Neuronal stem cell (in vitro differentiated cells): ENCODE measurements around the gene CEACAM16. TPM values are rescaled to one million over a fixed set of nuclear protein-coding genes. Genes with fewer than 3 reads are reported as not detected.

Experiments
- DNase-seq: peaks from one replicate; pipeline ENCODE4 v3.0.0-alpha.2; 2013; ENCODE audit warnings: low spot score
- H2AFZ ChIP-seq: one replicate; pipeline ENCODE4 v1.6.1; 2013; ENCODE audit warnings: mild to moderate bottlenecking, low read length, inconsistent platforms
- H2AK5ac ChIP-seq: 2 replicates; pipeline ENCODE4 v1.6.1; 2013; ENCODE audit warnings: low read depth, mild to moderate bottlenecking, inconsistent platforms, low read length, moderate library complexity, mixed read lengths
- H2BK120ac ChIP-seq: 2 replicates; pipeline ENCODE4 v1.6.1; 2013; ENCODE audit warnings: low read depth, mild to moderate bottlenecking, inconsistent platforms, low read length, moderate library complexity, mixed read lengths
- H2BK12ac ChIP-seq: one replicate; pipeline ENCODE4 v1.6.1; 2013; ENCODE audit warnings: low read length, inconsistent platforms
- H2BK15ac ChIP-seq: 2 replicates; pipeline ENCODE4 v1.6.1; 2013; ENCODE audit warnings: mild to moderate bottlenecking, low read length, inconsistent platforms, mixed read lengths
- H2BK5ac ChIP-seq: one replicate; pipeline ENCODE4 v1.6.1; 2013; ENCODE audit warnings: inconsistent platforms, mild to moderate bottlenecking, low read length, moderate library complexity
- H3K14ac ChIP-seq: one replicate; pipeline ENCODE4 v1.6.1; 2013; ENCODE audit warnings: low read length, inconsistent platforms
- H3K18ac ChIP-seq: 2 replicates; pipeline ENCODE4 v1.6.1; 2013; ENCODE audit warnings: low read length, inconsistent platforms
- H3K23ac ChIP-seq: 2 replicates; pipeline ENCODE4 v1.6.1; 2013; ENCODE audit warnings: low read depth, mild to moderate bottlenecking, mixed read lengths, low read length, inconsistent platforms; ENCODE audit not compliant: poor library complexity
- H3K27ac ChIP-seq: replicated peaks from 3 replicates; pipeline ENCODE4 v1.5.1; 2013; ENCODE audit warnings: low read length, inconsistent platforms
- H3K27me3 ChIP-seq, 3 experiments: 2 replicates each; pipeline ENCODE4 v1.6.1; 2013; ENCODE audit warnings: low read length in 3 of 3, mild to moderate bottlenecking in 2 of 3, inconsistent platforms in 1 of 3, low read depth in 1 of 3, mixed read lengths in 1 of 3, moderate library complexity in 1 of 3; ENCODE audit not compliant: control insufficient read depth in 3 of 3, insufficient read depth in 3 of 3
- H3K36me3 ChIP-seq, 2 donors: replicated peaks in 1 of 2; 2 replicates each; pipeline ENCODE4 v1.6.1; 2013; ENCODE audit warnings: low read length in 2 of 2; ENCODE audit not compliant: control insufficient read depth in 2 of 2, insufficient read depth in 2 of 2
- H3K4ac ChIP-seq: 2 replicates; pipeline ENCODE4 v1.6.1; 2013; ENCODE audit warnings: inconsistent platforms, mild to moderate bottlenecking, low read length, moderate library complexity
- H3K4me1 ChIP-seq, 2 donors: 1 replicate in 1 of 2; 2 replicates in 1 of 2; pipeline ENCODE4 v1.6.1; 2013; ENCODE audit warnings: low read length in 2 of 2, low read depth in 1 of 2; ENCODE audit not compliant: control insufficient read depth in 2 of 2, insufficient read depth in 1 of 2
- H3K4me2 ChIP-seq: one replicate; pipeline ENCODE4 v1.6.1; 2013; ENCODE audit warnings: mild to moderate bottlenecking, low read length, inconsistent platforms; ENCODE audit not compliant: insufficient read depth, poor library complexity, severe bottlenecking
- H3K4me3 ChIP-seq, 2 donors: 2 replicates each; pipeline ENCODE4 v1.5.1; 2013; ENCODE audit warnings: low read length in 2 of 2, mild to moderate bottlenecking in 2 of 2, inconsistent platforms in 1 of 2, moderate library complexity in 1 of 2
- H3K79me1 ChIP-seq: one replicate; pipeline ENCODE4 v1.6.1; 2013; ENCODE audit warnings: low read depth, mild to moderate bottlenecking, inconsistent platforms, low read length, moderate library complexity
- H3K9ac ChIP-seq: one replicate; pipeline ENCODE4 v1.6.1; 2013; ENCODE audit warnings: mild to moderate bottlenecking, low read depth, low read length, inconsistent platforms; ENCODE audit not compliant: poor library complexity
- H3K9me3 ChIP-seq, 2 donors: replicated peaks in 1 of 2; 2 replicates each; pipeline versions ENCODE3 to v1.6.1; 2013; ENCODE audit warnings: low read length in 2 of 2, mild to moderate bottlenecking in 2 of 2, inconsistent platforms in 1 of 2, low read depth in 1 of 2, mixed read lengths in 1 of 2, moderate library complexity in 1 of 2; ENCODE audit not compliant: control insufficient read depth in 2 of 2, insufficient read depth in 1 of 2
- H4K8ac ChIP-seq: one replicate; pipeline ENCODE4 v1.6.1; 2013; ENCODE audit warnings: low read depth, mild to moderate bottlenecking, inconsistent platforms, low read length, moderate library complexity
- H4K91ac ChIP-seq: one replicate; pipeline ENCODE4 v1.6.1; 2013; ENCODE audit warnings: low read length, low read depth, mild to moderate bottlenecking, inconsistent platforms; ENCODE audit not compliant: poor library complexity
- WGBS, 2 donors: extraction: QIAGEN DNeasy Blood & Tissue Kit; methylation state at CpG; one replicate each; pipeline ENCODE4 v1.1.7; 2013; ENCODE audit warnings: missing lambda C conversion rate in 2 of 2, mixed read lengths in 1 of 2; ENCODE audit not compliant: insufficient read length in 2 of 2, insufficient replicate concordance in 1 of 2; ENCODE audit errors: extremely low coverage in 2 of 2; 5-methylcytosine and 5-hydroxymethylcytosine counted together
- polyA plus RNA-seq, 2 experiments: library from polyadenylated mRNA; stranded (reverse); fragments of 200-250 nt; gene quantifications; one replicate each; pipeline ENCODE4 v1.2.3, GENCODE V29; 2013

Gene CEACAM16, protein sequence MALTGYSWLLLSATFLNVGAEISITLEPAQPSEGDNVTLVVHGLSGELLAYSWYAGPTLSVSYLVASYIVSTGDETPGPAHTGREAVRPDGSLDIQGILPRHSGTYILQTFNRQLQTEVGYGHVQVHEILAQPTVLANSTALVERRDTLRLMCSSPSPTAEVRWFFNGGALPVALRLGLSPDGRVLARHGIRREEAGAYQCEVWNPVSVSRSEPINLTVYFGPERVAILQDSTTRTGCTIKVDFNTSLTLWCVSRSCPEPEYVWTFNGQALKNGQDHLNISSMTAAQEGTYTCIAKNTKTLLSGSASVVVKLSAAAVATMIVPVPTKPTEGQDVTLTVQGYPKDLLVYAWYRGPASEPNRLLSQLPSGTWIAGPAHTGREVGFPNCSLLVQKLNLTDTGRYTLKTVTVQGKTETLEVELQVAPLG
- not detected for polyA plus RNA-seq (2013, experiment 1 of 2)
- not detected for polyA plus RNA-seq (2013, experiment 2 of 2)

DNA sequence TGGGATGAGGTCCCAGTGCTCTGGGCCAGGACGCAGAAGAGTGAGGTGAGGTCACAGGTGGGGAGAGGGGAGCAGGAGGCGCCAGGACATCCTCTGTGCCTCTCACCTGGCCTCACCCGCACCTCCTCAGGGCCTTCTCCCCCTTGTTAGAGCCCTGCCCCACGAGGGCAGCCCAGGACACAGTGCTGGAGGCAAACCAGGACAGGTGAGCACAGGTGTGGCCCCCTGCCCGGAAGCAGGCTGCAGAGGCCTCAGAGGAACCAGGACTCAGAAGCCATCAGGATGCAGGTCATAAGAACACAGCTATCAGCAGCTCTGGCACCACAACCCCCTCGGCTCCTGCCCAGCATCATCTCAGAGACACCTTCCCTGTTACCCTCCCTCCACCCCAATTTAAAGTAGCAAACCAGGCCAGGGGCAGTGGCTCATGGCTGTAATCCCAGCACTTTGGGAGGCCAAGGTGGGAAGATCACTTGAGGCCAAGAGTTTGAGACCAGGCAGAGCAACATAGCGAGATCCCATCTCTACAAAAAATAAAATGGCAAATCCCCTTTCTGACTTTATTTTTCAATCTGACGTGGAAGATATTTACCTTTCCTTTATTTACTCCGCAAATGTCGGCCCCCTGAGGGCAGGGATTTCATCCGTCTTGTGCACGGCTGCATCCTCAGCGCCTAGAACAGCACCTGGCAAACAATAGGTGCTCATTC is at the start of gene CEACAM16:
TSS of gene CEACAM16 (plus strand) at position 660 of the 710 bp plus-strand sequence. CDS start 2,306 bp downstream, outside the sequence.
- Histone ChIP-seq H3K4me1 (no peaks in the 10 kb centered on the region), H3K4ac (no peak within 1 kb of the TSS), H3K36me3 (no peaks in the 10 kb centered on the region), H2BK120ac (no peak within 1 kb of the TSS), H3K79me1 (no peaks in the 10 kb centered on the region), H2BK12ac (peak within 1 kb of the TSS; percentile 84), H2AK5ac (peak within 1 kb of the TSS; percentile 88), H3K14ac (peak within 1 kb of the TSS; percentile 75), H4K8ac (no peak within 1 kb of the TSS), H3K9ac (no peak within 1 kb of the TSS), H2BK5ac (no peak within 1 kb of the TSS), H3K4me2 (no peak within 1 kb of the TSS), H3K27ac (no peak within 1 kb of the TSS), H3K23ac (peak within 1 kb of the TSS; percentile 5), H2BK15ac (peak within 1 kb of the TSS; percentile 62), H3K27me3 (peaks cover 0 to 3% (median 0%) of the 10 kb centered on the region in 3 experiments), H2AFZ (no peak within 1 kb of the TSS), H4K91ac (no peak within 1 kb of the TSS), H3K4me3 (no peak within 1 kb of the TSS), H3K9me3 (no peaks in the 10 kb centered on the region), H3K18ac (peak within 1 kb of the TSS; percentile 3)
- no peak for DNase-seq
- WGBS, 2 donors = no CpG with 5 or more reads among the region's 13 CpGs

DNA sequence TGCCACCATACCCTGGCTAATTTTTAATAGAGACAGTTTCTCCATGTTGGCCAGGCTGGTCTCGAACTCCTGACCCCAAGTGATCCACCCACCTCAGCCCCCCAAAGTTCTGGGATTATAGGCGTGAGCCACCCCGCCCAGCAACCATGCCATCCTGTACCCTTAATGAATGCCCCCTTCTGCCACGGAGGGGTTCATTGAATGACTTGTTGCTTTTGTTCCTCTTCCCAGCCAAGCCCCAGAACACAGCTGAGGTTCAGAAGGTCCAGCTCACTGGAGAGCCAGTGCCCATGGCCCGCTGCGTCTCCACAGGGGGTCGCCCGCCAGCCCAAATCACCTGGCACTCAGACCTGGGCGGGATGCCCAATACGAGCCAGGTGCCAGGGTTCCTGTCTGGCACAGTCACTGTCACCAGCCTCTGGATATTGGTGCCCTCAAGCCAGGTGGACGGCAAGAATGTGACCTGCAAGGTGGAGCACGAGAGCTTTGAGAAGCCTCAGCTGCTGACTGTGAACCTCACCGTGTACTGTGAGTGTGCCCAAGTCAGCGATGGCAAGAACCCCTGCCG is 49.3 kb upstream of the CEACAM16 start:
- WGBS, 2 donors = no CpG with 5 or more reads among the region's 15 CpGs
- Histone ChIP-seq H3K9ac (no peak overlapping the region), H4K91ac (no peak overlapping the region), H3K4me1 (no peaks in the 10 kb centered on the region), H3K36me3 (peaks cover 39 to 54% of the 10 kb centered on the region in 2 donors), H2BK15ac (no peak overlapping the region), H3K27ac (no peak overlapping the region), H4K8ac (peak overlapping the region; percentile 43), H3K79me1 (peaks cover 3% of the 10 kb centered on the region), H3K18ac (no peak overlapping the region), H3K23ac (no peak overlapping the region), H2BK12ac (no peak overlapping the region), H3K27me3 (no peaks in the 10 kb centered on the region), H2AFZ (no peak overlapping the region), H2BK5ac (peak overlapping the region; percentile 75), H3K14ac (no peak overlapping the region), H3K9me3 (peaks cover 0 to 2% of the 10 kb centered on the region in 2 donors), H3K4ac (no peak overlapping the region), H2BK120ac (no peak overlapping the region), H3K4me3 (no peak overlapping the region), H3K4me2 (no peak overlapping the region), H2AK5ac (no peak overlapping the region)
- no peak for DNase-seq

DNA sequence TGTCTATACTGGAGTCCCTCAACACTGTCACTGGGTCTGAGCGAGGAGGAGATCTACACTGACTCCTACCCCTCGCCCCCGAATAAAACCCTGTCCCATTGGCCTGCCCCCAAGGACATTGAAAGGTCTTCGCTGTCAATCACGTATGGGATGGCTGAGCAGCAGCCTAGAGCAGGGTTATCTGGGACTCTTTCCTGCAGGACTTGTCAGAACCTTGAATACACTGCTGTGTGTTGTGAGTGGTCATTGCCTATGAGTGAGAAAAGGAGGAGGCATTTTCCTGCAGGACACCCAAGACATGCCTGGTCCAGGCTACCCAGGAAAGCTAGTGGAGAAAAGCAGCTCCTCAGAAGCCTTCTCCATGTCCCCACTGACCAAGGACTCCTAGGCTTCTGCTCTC is 45.6 kb upstream of the CEACAM16 start:
- no peak overlapping the region for H3K4ac ChIP-seq
- no peak overlapping the region for H2BK15ac ChIP-seq
- H2AFZ ChIP-seq = no peak overlapping the region
- no peak overlapping the region for H4K8ac ChIP-seq
- H2BK5ac ChIP-seq = no peak overlapping the region
- H3K4me3 ChIP-seq = no peak overlapping the region
- peaks cover 3% of the 10 kb centered on the region for H3K79me1 ChIP-seq
- H3K9ac ChIP-seq = no peak overlapping the region
- no peak overlapping the region for H4K91ac ChIP-seq
- H2AK5ac ChIP-seq = no peak overlapping the region
- peaks cover 0 to 2% of the 10 kb centered on the region in 2 donors for H3K9me3 ChIP-seq
- H2BK120ac ChIP-seq = no peak overlapping the region
- H3K4me1 ChIP-seq = no peaks in the 10 kb centered on the region
- H3K27me3 ChIP-seq = no peaks in the 10 kb centered on the region
- no peak overlapping the region for H3K18ac ChIP-seq
- no peak overlapping the region for H3K14ac ChIP-seq
- no peak for DNase-seq
- H2BK12ac ChIP-seq = no peak overlapping the region
- no peak overlapping the region for H3K23ac ChIP-seq
- WGBS, 2 donors = no CpG with 5 or more reads among the region's 5 CpGs
- no peak overlapping the region for H3K27ac ChIP-seq
- no peak overlapping the region for H3K4me2 ChIP-seq
- peaks cover 49 to 72% of the 10 kb centered on the region in 2 donors for H3K36me3 ChIP-seq
